ENCODE data around the gene DNAI2.

Gene DNAI2

GRCh38 chr17:74307984-74308773 is 34.1 kb downstream of the DNAI2 start:
- peak; percentile 91 for DNase-seq

GRCh38 chr17:74309902-74310301 is 35.9 kb downstream of the DNAI2 start:
- no peak for DNase-seq

- DNase-seq = no peak
Measured at GRCh38 chr17:74314877-74315276, 40.8 kb downstream of the DNAI2 start.

GRCh38 chr17:74316220-74316619 is 42.2 kb downstream of the DNAI2 start:
- DNase-seq = no peak

GRCh38 chr17:74317071-74317470 is 43.0 kb downstream of the DNAI2 start:
- no peak for DNase-seq

GRCh38 chr17:74318391-74318790 is 44.4 kb downstream of the DNAI2 start:
- no peak for DNase-seq

- no peak for DNase-seq
Measured at GRCh38 chr17:74324521-74324920, 50.5 kb downstream of the DNAI2 start.

GRCh38 chr17:74325376-74325742 is 51.3 kb downstream of the DNAI2 start:
- no peak for DNase-seq

- DNase-seq = peak; percentile 80
Measured at GRCh38 chr17:74325743-74326379, 51.8 kb downstream of the DNAI2 start, which contains the start of gene KIF19. Gene KIF19 (plus strand): TSS chr17:74326226. CDS start chr17:74326350, 124 bp downstream.

GRCh38 chr17:74326506-74326905 is 52.5 kb downstream of the DNAI2 start:
- no peak for DNase-seq

- no peak for DNase-seq
Measured at GRCh38 chr17:74328487-74328886, 54.5 kb downstream of the DNAI2 start.

- DNase-seq = no peak
Measured at GRCh38 chr17:74329378-74329777, 55.3 kb downstream of the DNAI2 start.

- no peak for DNase-seq
Measured at GRCh38 chr17:74330446-74330845, 56.4 kb downstream of the DNAI2 start.

- DNase-seq = no peak
Measured at GRCh38 chr17:74332017-74332650, 58.1 kb downstream of the DNAI2 start.

- DNase-seq = peak; percentile 91
Measured at GRCh38 chr17:74332763-74333283, 58.8 kb downstream of the DNAI2 start.

- DNase-seq = no peak
Measured at GRCh38 chr17:74334393-74335039, 60.5 kb downstream of the DNAI2 start.

GRCh38 chr17:74335529-74336062 is 61.6 kb downstream of the DNAI2 start:
- DNase-seq = no peak

- no peak for DNase-seq
Measured at GRCh38 chr17:74336307-74336706, 62.3 kb downstream of the DNAI2 start.

- DNase-seq = no peak
Measured at GRCh38 chr17:74337834-74338500, 63.9 kb downstream of the DNAI2 start.

GRCh38 chr17:74339537-74340195 is 65.6 kb downstream of the DNAI2 start:
- DNase-seq = no peak

- DNase-seq = no peak
Measured at GRCh38 chr17:74340470-74341023, 66.5 kb downstream of the DNAI2 start.
